Sigmoid colon (tissue), 4 donors: ENCODE measurements around the gene SLC39A7.
A peak's percentile ranks its signal among the peaks of the same experiment; 100 is the strongest.

ENCODE experiments used
- POLR2A ChIP-seq, 2 donors: fragments of 450-650 bp; IDR thresholded peaks; one replicate each; pipeline ENCODE4 v1.6.1; 2016; ENCODE audit warnings: antibody characterized with exemption in 2 of 2, mild to moderate bottlenecking in 2 of 2, moderate library complexity in 2 of 2
- POLR2AphosphoS5 ChIP-seq, 4 donors: sonication (generic); formaldehyde crosslinking; IDR thresholded peaks; one replicate each; pipeline ENCODE4 v1.6.1; 2017; ENCODE audit warnings: antibody characterized with exemption in 4 of 4

- TF ChIP-seq POLR2A (IDR thresholded peaks at IDR 0.05) (no peak), POLR2AphosphoS5 (IDR thresholded peaks at IDR 0.05) (peak in 1 of 4 donors; percentile 11)
These were observed 7.7 kb upstream of the SLC39A7 start for GRCh38 chr6:33192671-33193602.
